Peyer's patch (tissue), 4 donors: Measurements from ENCODE around the gene CHEK1. TPM values are rescaled to one million over a fixed set of nuclear protein-coding genes. Genes with fewer than 3 reads are reported as not detected.

Experiments used
- DNase-seq, 3 donors: peaks; one replicate each; pipeline ENCODE4 v3.0.0-alpha.2; 2017 to 2019
- H3K27ac ChIP-seq, 4 donors: fragments of 200-600 bp; sonication (generic); one replicate each; pipeline ENCODE4 v1.5.1; 2016 to 2019
- H3K27me3 ChIP-seq, 2 donors: fragments of 200-600 bp; sonication (generic); one replicate each; pipeline ENCODE4 v1.5.1; 2019
- H3K36me3 ChIP-seq, 3 donors: fragments of 200-600 bp; sonication (generic); one replicate each; pipeline ENCODE4 v1.5.1; 2016 to 2019
- H3K4me1 ChIP-seq, 4 donors: fragments of 200-600 bp; sonication (generic); one replicate each; pipeline ENCODE4 v1.5.1; 2016 to 2019
- H3K4me3 ChIP-seq, 4 donors: fragments of 200-600 bp; sonication (generic); 1 replicate in 3 of 4; 2 replicates in 1 of 4; pipeline ENCODE4 v1.5.1; 2016 to 2019; ENCODE audit warnings: mild to moderate bottlenecking in 1 of 4
- H3K9me3 ChIP-seq, 4 donors: fragments of 200-600 bp; sonication (generic); one replicate each; pipeline ENCODE4 v1.5.1; 2016 to 2019; ENCODE audit warnings: mild to moderate bottlenecking in 1 of 4
- POLR2A ChIP-seq, 2 donors: fragments of 450-650 bp; IDR thresholded peaks; one replicate each; pipeline ENCODE4 v1.5.1; 2017; ENCODE audit warnings: antibody characterized with exemption in 2 of 2, mild to moderate bottlenecking in 2 of 2, moderate library complexity in 2 of 2
- total RNA-seq, 4 donors: library from RNA; depleted of rRNA; stranded (reverse); fragments of >200 nt; gene quantifications; one replicate each; pipeline ENCODE4 v1.1.0, GENCODE V29; 2016
- TF ChIP-seq, protein P1 (sequence below), 6 experiments: fragments of 450-650 bp in 4 of 6; fragments of 200-600 bp in 2 of 6; sonication (generic) in 1 of 6; IDR thresholded peaks; one replicate each; pipeline ENCODE4 v1.5.1; 2017 to 2019; ENCODE audit warnings: antibody characterized with exemption in 6 of 6, mild to moderate bottlenecking in 3 of 6, moderate library complexity in 1 of 6

CHEK1 gene
- total RNA-seq, 4 donors from 2014 or later, result 4.2 to 13.2 (median 6.3) TPM

DNA sequence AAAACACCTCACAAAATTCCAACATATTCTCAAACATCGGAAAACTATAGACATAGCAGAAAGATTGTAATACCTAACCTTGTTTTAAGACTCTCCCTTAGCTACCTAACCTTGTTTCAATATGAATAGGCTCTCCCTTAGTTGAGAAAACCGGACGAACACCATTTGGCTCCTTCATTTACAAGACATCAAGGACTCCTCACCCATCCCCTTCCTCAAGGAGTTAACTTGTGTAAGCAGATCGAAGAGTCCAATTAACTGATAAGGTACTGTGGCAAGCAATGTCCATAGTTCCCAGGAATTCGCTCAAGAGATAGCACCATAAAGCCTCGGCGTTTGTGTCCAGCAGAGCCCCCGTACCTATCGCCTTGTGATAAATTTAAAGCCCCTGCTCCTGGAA is 60.3 kb downstream of the CHEK1 start:
- no peak overlapping the region for H3K27ac ChIP-seq
- H3K4me1 ChIP-seq, result no peaks in the 10 kb centered on the region
- no peaks in the 10 kb centered on the region for H3K9me3 ChIP-seq
- no peaks in the 10 kb centered on the region for H3K27me3 ChIP-seq
- H3K36me3 ChIP-seq, result no peaks in the 10 kb centered on the region
- no peak overlapping the region for H3K4me3 ChIP-seq
- TF ChIP-seq, protein P1, sequence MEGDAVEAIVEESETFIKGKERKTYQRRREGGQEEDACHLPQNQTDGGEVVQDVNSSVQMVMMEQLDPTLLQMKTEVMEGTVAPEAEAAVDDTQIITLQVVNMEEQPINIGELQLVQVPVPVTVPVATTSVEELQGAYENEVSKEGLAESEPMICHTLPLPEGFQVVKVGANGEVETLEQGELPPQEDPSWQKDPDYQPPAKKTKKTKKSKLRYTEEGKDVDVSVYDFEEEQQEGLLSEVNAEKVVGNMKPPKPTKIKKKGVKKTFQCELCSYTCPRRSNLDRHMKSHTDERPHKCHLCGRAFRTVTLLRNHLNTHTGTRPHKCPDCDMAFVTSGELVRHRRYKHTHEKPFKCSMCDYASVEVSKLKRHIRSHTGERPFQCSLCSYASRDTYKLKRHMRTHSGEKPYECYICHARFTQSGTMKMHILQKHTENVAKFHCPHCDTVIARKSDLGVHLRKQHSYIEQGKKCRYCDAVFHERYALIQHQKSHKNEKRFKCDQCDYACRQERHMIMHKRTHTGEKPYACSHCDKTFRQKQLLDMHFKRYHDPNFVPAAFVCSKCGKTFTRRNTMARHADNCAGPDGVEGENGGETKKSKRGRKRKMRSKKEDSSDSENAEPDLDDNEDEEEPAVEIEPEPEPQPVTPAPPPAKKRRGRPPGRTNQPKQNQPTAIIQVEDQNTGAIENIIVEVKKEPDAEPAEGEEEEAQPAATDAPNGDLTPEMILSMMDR (IDR thresholded peaks at IDR 0.05), result no peak
- TF ChIP-seq POLR2A (IDR thresholded peaks at IDR 0.05), result no peak
- DNase-seq, result no peak

- H3K4me3 ChIP-seq, result no peak overlapping the region
- no peak for TF ChIP-seq POLR2A (IDR thresholded peaks at IDR 0.05)
- TF ChIP-seq, protein P1 (IDR thresholded peaks at IDR 0.05), result no peak
- no peaks in the 10 kb centered on the region for H3K36me3 ChIP-seq
Measured at GRCh38 chr11:125688066-125688465, 63.1 kb downstream of the CHEK1 start.

DNA sequence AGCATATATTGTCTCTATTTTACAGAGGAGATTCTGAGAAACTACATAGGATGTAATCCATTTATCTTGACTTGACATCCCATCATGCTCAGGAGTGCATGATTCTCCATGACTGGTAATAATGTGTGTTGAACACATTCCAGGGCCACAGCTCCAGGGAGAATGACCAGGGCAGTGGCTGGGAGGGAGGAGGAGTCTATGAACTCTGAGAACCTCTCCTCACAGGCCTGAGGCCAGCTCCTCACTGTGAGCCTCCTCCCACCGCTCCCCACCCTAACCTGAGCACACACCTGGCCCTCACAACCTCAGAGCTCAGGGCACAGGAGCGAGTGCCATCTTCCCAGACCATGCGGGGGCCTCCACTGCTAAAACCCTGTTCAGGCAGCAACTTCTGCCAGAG is 63.7 kb downstream of the CHEK1 start:
- Histone ChIP-seq H3K4me1 (no peaks in the 10 kb centered on the region), H3K36me3 (no peaks in the 10 kb centered on the region), H3K27ac (no peak overlapping the region), H3K27me3 (no peaks in the 10 kb centered on the region), H3K4me3 (no peak overlapping the region), H3K9me3 (no peaks in the 10 kb centered on the region)
- TF ChIP-seq, protein P1 (IDR thresholded peaks at IDR 0.05), result no peak
- TF ChIP-seq POLR2A (IDR thresholded peaks at IDR 0.05), result no peak
- DNase-seq, result no peak

More at GRCh38 chr11:125688066-125688465, 63.1 kb downstream of the CHEK1 start:
- H3K4me1 ChIP-seq, result no peaks in the 10 kb centered on the region
- H3K9me3 ChIP-seq, result no peaks in the 10 kb centered on the region
- H3K27me3 ChIP-seq, result no peaks in the 10 kb centered on the region
- DNase-seq, result no peak
- no peak overlapping the region for H3K27ac ChIP-seq

- TF ChIP-seq POLR2A (IDR thresholded peaks at IDR 0.05), result no peak
- TF ChIP-seq, protein P1 (IDR thresholded peaks at IDR 0.05), result no peak
- Histone ChIP-seq H3K9me3 (no peaks in the 10 kb centered on the region), H3K4me3 (no peak overlapping the region), H3K4me1 (no peaks in the 10 kb centered on the region), H3K27ac (no peak overlapping the region), H3K36me3 (no peaks in the 10 kb centered on the region), H3K27me3 (no peaks in the 10 kb centered on the region)
- DNase-seq, result no peak
Measured at GRCh38 chr11:125689274-125689859, 64.4 kb downstream of the CHEK1 start.

DNA sequence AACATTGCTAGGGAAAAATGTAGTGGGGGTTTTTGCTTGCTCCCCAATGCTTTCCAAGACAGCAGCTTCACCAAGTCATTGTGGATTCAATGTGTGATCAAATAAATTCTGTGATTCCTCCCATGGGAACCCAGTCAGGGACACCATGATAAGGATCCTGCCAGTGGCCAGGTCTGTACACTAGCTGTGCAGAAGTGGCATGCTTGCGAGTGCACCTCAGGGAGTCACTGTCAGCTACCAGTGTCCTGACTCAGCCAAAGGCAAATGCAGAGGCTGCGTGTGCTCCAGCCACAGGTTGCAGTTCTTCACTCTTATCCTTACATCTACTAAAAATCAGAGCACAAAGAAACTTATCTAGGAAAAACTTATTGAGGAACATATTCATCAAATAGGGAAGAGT is 65.0 kb downstream of the CHEK1 start:
- H3K9me3 ChIP-seq, result no peaks in the 10 kb centered on the region
- no peaks in the 10 kb centered on the region for H3K36me3 ChIP-seq
- DNase-seq, result no peak
- no peak for TF ChIP-seq POLR2A (IDR thresholded peaks at IDR 0.05)
- TF ChIP-seq, protein P1 (IDR thresholded peaks at IDR 0.05), result no peak
- no peaks in the 10 kb centered on the region for H3K27me3 ChIP-seq
- no peak overlapping the region for H3K27ac ChIP-seq
- H3K4me1 ChIP-seq, result no peaks in the 10 kb centered on the region
- H3K4me3 ChIP-seq, result no peak overlapping the region

- no peaks in the 10 kb centered on the region for H3K9me3 ChIP-seq
- H3K27me3 ChIP-seq, result no peaks in the 10 kb centered on the region
- H3K27ac ChIP-seq, result no peak overlapping the region
- no peak overlapping the region for H3K4me3 ChIP-seq
- no peaks in the 10 kb centered on the region for H3K36me3 ChIP-seq
- no peak for DNase-seq
- TF ChIP-seq, protein P1 (IDR thresholded peaks at IDR 0.05), result no peak
- TF ChIP-seq POLR2A (IDR thresholded peaks at IDR 0.05), result no peak
- no peaks in the 10 kb centered on the region for H3K4me1 ChIP-seq
Measured at GRCh38 chr11:125692887-125693286, 67.9 kb downstream of the CHEK1 start.
